Measurements from ENCODE around the gene TKTL1.
"Not testable (repeated sequence)": the region's sequence is repeated elsewhere in the genome, so short reads cannot be mapped to it uniquely, and the experiment has no call there.

Gene TKTL1
- total RNA-seq: 0 to 0.80 (median 0.27) reads per million in 4 experiments

DNA sequence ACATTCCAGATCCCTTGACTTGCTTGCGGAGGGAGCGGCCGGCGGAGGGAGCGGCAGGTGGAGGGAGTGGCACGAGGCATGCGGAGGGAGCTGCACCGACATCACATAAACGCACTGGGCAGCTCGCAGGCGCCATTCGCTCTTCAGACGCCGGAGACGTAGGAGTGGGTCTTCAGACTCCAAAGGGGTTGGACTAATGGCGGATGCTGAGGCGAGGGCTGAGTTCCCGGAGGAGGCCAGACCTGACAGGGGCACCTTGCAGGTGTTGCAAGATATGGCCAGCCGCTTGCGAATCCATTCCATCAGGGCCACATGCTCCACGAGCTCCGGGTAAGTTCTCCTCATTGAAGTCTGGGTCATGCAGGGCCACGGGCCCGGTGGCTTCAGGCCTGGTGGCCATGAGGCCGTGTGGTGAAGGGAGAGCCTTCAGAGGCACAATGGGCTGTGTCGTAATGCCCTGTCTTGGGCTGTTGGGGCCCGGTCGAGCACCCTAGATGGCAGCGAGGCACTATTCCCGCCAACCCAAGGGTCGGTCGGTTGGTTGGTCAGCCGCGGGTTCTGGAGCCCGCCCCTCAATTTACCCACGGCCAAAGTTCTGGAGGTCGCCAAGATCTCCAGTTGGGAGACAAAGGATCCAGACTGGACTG, at the start of gene TKTL1:
Gene TKTL1, plus strand, starts transcription at position 132 of the 647 bp plus-strand sequence. Its CDS starts 65 bp downstream, at position 197.
- DNase-seq: no peak

DNA sequence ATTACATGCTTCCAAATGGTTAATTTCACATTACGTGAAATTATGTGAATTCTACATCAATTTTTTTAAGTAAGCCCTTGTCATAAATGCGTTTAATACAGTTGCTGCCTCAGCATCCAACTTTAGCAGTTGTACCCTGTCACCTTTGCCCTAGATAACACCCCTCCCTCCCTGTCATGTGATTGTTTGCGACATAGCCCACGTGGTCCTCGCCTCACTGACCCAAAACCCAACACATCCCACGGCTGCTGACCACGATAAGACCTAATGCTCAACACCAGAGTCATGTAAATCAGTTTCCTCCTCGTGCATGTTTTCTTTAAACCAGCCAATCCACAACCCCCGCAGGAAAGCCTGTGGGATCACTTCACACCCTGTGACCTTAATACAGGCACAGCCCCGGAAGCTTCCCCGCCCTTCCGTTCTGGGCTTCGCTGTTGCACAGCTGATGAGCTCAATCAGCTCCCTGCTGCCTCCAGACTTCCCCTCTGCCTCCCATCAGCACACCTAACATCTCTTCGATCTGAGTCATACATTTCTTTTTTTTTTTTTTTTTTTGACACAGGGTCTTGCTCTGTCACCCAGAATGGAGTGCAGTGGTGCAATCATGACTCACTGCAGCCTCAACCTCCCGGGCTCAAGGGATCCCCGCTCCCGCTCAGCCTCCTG, 48.1 kb upstream of the TKTL1 start:
- DNase-seq: not testable (repeated sequence)

GRCh38 chrX:154248076-154248475, 47.5 kb upstream of the TKTL1 start:
- DNase-seq: not testable (repeated sequence)

DNA sequence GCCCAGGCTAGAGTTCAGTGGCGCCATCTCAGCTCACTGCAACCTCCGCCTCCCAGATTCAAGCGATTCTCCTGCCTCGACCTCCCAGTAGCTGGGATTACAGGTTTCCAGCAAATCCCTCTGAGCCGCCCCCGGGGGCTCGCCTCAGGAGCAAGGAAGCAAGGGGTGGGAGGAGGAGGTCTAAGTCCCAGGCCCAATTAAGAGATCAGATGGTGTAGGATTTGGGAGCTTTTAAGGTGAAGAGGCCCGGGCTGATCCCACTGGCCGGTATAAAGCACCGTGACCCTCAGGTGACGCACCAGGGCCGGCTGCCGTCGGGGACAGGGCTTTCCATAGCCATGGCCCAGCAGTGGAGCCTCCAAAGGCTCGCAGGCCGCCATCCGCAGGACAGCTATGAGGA, 38.3 kb upstream of the TKTL1 start, which contains the start of gene OPN1MW3:
Gene OPN1MW3, plus strand, starts transcription at position 301 of the 400 bp plus-strand sequence. Its CDS starts 38 bp downstream, at position 339.
- DNase-seq: not testable (repeated sequence)

DNA sequence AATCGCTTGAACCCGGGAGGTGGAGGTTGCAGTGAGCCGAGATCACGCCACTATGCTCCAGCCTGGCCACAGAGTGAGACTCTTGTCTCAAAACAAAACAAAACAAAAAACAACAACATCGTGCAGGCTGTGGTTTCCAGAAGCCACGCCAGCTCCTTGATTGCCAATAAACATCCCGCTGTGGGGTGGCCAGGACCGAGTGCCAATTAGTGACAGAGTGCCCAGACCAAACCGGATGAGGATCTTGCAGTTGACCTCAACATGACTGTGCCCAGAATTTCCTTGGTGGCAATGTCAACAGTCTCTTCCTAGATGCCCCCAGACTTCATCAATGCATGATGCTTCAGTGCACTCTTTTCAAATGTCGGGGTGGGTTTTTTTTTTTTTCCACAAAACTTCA, 36.9 kb upstream of the TKTL1 start:
- not testable (repeated sequence) for DNase-seq

- DNase-seq: not testable (repeated sequence)
Measured at GRCh38 chrX:154263072-154263471, 32.5 kb upstream of the TKTL1 start.

GRCh38 chrX:154269245-154269644, 26.4 kb upstream of the TKTL1 start:
- DNase-seq: not testable (repeated sequence)

DNA sequence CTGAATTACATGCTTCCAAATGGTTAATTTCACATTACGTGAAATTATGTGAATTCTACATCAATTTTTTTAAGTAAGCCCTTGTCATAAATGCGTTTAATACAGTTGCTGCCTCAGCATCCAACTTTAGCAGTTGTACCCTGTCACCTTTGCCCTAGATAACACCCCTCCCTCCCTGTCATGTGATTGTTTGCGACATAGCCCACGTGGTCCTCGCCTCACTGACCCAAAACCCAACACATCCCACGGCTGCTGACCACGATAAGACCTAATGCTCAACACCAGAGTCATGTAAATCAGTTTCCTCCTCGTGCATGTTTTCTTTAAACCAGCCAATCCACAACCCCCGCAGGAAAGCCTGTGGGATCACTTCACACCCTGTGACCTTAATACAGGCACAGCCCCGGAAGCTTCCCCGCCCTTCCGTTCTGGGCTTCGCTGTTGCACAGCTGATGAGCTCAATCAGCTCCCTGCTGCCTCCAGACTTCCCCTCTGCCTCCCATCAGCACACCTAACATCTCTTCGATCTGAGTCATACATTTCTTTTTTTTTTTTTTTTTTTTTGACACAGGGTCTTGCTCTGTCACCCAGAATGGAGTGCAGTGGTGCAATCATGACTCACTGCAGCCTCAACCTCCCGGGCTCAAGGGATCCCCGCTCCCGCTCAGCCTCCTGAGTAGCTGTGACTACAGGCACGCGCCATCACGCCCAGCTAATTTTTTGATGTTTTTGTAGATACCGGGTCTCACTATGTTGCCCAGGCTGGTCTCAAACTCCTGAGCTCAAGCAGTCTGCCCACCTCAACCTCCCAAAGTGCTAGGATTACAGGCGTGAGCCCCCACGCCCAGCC, 10.9 kb upstream of the TKTL1 start:
- DNase-seq: not testable (repeated sequence)

GRCh38 chrX:154286406-154286805, 9.2 kb upstream of the TKTL1 start:
- DNase-seq: not testable (repeated sequence)

DNA sequence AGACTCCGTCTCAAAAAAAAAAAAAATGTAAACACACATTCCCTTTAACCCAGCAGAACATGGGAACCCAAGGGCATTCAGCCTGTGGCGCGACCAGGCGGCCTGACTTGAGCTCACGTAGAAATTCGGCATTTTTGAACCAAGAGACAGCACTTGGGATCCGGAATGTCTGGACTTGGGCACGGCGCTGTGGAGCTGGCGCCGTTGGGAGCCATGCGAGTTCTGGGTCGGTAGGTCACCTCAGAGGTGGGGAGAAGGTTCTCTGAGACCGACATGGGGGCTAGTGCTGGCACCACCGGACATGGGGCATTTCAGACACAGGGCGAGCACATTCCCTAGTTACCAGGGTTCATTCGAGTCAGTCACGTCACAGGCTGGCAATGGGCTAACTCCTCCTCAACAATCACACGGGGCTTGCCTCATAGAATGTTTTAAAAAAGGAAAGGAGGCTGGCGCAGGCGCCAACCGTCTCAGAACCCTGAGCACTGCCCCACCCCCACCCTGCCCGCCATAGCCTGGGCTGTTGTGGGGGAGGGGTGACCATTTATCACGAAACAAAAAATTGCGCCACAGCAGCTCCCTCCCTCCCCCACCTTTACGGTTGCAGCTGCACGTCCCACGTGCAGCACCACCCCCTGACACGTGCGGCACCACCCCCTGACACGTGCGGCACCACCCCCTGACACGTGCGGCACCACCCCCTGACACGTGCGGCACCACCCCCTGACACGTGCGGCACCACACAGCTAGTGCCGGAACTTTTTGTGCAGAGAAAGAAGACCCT, 612 bp upstream of the TKTL1 start, which contains the start of gene TEX28:
Gene TEX28, minus strand, starts transcription at position 334 of the 784 bp plus-strand sequence. CDS start 3,007 bp downstream, outside the sequence.
- DNase-seq: no peak

- DNase-seq: no peak
Measured at GRCh38 chrX:154296731-154297130, 1.1 kb downstream of the TKTL1 start.

DNA sequence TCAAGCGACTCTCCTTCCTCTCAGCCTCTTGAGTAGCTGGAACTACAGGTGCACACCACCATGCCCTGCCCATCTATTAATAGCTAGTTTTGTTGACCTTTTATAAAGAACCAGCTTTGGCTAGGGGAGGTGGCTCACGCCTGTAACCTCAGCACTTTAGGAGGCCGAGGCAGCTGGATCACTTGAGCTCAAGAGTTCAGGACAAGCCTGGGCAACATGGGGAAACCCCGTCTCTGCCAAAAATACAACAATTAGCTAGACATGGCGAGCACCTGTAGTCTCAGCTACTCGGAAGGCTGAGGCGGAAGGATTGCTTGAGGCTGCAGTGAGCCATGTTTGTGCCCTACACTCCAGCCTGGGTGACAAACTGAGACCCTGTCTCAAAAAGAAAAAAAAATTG, 2.7 kb downstream of the TKTL1 start:
- DNase-seq: no peak

DNA sequence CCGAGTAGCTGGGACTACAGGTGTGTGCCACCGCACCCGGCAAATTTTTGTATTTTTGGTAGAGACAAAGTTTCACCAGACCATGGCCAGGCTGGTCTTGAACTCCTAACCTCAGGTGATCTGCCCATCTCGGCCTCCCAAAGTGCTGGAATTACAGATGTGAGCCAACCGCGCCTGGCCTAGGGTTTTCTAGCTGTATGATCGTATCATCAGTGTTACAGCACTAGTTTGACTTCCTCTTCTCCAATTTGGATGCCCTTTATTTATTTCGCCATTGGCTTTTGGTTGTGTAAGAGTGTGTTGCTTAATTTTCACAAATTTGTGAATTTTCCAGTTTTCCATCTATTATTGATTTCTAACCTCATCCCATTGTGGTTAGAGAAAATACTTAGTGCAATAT, 5.2 kb downstream of the TKTL1 start:
- no peak for DNase-seq

DNA sequence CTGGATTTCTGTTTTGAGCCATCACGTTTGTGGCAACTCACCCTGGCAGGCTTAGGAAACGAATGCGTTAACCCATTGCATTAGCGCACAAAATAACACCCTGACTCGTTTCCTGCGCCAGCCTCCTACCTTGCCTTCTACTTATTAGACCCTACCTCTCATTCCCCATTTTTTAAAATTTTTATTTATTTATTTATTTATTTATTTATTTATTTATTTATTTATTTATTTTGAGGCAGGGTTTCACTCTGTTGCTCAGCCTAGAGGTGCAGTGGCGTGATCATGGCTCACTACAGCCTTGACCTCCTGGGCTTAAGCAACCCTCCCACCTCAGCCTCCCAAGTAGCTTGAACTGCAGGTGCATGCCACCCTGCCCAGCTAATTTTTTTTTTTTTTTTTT, 7.4 kb downstream of the TKTL1 start:
- DNase-seq: not testable (repeated sequence)

GRCh38 chrX:154303476-154303875, 7.9 kb downstream of the TKTL1 start:
- no peak for DNase-seq

DNA sequence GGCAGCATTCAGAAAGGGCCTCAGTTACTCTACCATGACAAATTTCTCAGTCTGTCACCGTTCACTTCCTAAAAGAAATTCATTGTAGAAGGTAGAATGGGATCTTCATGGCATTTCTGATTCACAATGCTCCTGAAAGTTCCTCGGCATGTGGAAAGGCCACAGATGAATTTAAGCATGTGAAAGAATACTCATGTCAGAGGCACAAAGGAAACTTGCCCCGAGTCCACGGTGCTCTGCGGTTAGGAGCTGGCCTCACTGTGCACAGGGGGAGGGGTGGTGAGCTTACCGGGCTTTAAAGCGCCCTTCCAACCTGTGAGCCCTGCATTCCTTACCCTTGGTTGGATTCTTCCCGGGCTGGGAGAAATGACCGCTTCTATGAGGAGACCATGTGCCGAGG, 9.3 kb downstream of the TKTL1 start:
- DNase-seq: no peak

DNA sequence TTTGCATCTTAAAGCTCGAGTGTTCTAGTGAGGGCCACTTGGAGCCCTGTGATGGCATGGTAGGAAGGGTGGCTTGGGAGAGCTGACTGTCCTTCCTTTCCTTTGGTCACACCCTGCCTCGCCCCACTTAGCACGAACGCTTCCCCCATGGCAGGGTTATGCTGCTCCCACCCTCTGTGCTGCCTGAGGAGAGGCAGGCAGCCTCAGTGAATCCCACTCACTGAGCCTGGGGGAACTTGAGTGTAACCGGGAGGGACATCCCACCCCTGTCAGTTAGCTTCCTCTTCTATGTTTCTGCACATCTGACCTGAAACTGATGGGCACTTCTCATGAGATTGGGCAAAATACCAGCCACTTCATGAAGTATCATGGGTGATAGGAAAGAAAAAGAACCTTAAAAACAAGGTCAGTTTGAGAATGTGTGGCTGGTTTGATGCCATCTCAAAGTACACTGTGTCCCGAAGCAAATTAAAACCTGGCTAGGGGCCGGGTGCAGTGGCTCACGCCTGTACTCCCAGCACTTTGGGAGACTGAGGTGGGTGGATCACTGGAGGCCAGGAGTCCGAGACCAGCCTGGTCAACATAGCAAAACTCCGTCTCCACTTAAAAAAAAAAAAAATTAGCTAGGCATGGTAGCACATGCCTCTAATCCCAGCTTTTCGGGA, 10.1 kb downstream of the TKTL1 start:
- no peak for DNase-seq

DNA sequence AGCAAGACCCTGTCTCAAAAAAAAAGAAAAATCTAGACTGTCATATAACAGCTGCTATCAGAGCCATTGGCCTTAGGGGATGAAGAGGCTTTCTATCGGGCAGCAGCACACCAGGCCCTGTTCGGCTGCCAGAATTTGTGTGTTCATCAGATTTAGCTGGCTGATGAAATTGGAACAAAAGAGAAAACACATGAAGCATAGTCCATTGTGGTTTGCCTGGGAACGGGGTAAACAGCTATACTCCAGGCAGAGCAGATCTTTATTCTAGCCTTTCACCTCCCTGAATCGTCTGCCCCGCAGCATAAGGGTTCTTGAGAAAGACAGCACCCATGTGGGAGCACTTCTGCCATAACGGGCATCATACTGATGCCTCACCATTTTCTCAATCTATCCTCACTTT, 11.6 kb downstream of the TKTL1 start:
- no peak for DNase-seq

DNA sequence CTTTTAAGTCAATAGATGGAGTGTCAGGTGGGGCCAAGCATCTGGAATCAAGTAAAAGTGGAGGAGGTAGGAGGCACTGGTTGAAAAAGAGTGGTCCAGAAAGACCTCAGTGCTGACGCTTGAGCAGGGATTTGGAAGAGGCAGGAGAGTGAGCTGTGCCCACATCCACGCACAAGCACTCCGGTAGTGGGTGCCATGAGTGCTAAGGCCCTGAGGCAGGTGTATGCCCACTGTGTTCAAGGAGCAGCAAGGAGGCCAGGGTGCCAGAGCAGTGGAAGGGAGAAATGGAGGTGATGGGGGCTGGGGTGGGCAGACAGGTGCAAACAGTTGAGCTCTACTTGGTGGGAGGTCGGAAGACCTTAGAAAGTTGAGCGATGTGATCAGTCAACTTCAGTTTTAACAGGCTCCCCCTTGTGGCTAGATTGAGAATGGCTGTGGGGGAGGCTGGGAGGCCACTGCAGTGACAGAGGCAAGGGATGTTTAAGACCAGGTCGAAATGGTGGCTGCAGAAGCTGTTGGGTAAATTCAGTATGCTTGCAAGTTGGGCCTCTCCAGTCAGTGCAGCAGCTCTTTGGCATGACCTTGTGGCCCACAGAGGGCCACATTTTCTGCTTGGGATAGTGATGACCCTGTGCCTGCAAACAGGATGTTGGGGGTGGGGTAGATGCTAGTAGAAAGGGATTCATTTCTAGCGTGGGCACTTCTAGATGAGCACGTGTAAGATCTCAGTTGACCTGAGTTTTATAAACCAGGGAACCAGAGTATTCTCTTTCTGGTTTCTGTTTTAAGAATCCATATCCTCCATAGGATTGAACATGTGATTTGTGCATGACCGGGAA, 12.7 kb downstream of the TKTL1 start:
- peak; percentile 65 for DNase-seq

GRCh38 chrX:154309041-154309775, 13.6 kb downstream of the TKTL1 start:
- DNase-seq: no peak
